Measurements from ENCODE around the gene GYG1. TPM values are rescaled to one million over a fixed set of nuclear protein-coding genes. Genes with fewer than 3 reads are reported as not detected.
"Not testable (repeated sequence)": the region's sequence is repeated elsewhere in the genome, so short reads cannot be mapped to it uniquely, and the experiment has no call there.

The GYG1 gene
- total and polyA plus RNA-seq, 8 donors = 21.5 to 37.8 (median 22.6) TPM

GRCh38 chr3:148975248-148975647, 16.1 kb upstream of the GYG1 start:
- intact Hi-C loops (cut with DNase I) = no loop called here
- Histone ChIP-seq H3K36me3 (no peaks in the 10 kb centered on the region), H3K27me3 (no peaks in the 10 kb centered on the region), H3K9me3 (no peaks in the 10 kb centered on the region), H3K4me1 (no peaks in the 10 kb centered on the region), H3K4me3 (no peak overlapping the region), H3K27ac (no peak overlapping the region)
- FAIRE-seq (no peak), ATAC-seq (peak in 1 of 4 donors; percentile 34), DNase-seq (no peak)
- WGBS, 2 donors = 69 to 72% methylated on average over 6 of the region's 6 CpGs
- TF ChIP-seq CTCF (IDR thresholded peaks at IDR 0.05) = no peak

- FAIRE-seq = no peak
- TF ChIP-seq CTCF (IDR thresholded peaks at IDR 0.05) = no peak
- Histone ChIP-seq H3K27me3 (no peaks in the 10 kb centered on the region), H3K4me1 (no peaks in the 10 kb centered on the region), H3K9me3 (no peaks in the 10 kb centered on the region), H3K36me3 (no peaks in the 10 kb centered on the region), H3K27ac (no peak overlapping the region), H3K4me3 (no peak overlapping the region)
- intact Hi-C loops (cut with DNase I) = no loop called here
- no peak for DNase-seq
- no peak for ATAC-seq
- 87% methylated on average over 6 of the region's 6 CpGs for WGBS, 2 donors
Observed at GRCh38 chr3:148975696-148976095, 15.6 kb upstream of the GYG1 start.

- WGBS, 2 donors = 44 to 54% methylated on average over 1 of the region's 1 CpG
- Histone ChIP-seq H3K36me3 (no peaks in the 10 kb centered on the region), H3K27ac (no peak overlapping the region), H3K4me1 (no peaks in the 10 kb centered on the region), H3K4me3 (no peak overlapping the region), H3K9me3 (no peaks in the 10 kb centered on the region), H3K27me3 (no peaks in the 10 kb centered on the region)
- intact Hi-C loops (cut with DNase I) = no loop called here
- no peak for FAIRE-seq
- no peak for TF ChIP-seq CTCF (IDR thresholded peaks at IDR 0.05)
- ATAC-seq = no peak
- no peak for DNase-seq
Observed at GRCh38 chr3:148981273-148981672, 10.1 kb upstream of the GYG1 start.

GRCh38 chr3:148987551-148987950, 3.8 kb upstream of the GYG1 start:
- H3K9me3 ChIP-seq; FAIRE-seq; DNase-seq; H3K36me3 ChIP-seq; H3K27ac ChIP-seq; H3K27me3 ChIP-seq; ATAC-seq; H3K4me1 ChIP-seq; intact Hi-C loops (cut with DNase I); H3K4me3 ChIP-seq: not testable (repeated sequence)
- 92 to 97% methylated on average over 22 to 29 of the region's 29 CpGs for WGBS, 2 donors

GRCh38 chr3:148990236-148990635, 1.1 kb upstream of the GYG1 start:
- Histone ChIP-seq H3K27me3 (no peaks in the 10 kb centered on the region), H3K4me1 (peaks cover 0 to 4% (median 0%) of the 10 kb centered on the region in 3 donors), H3K9me3 (no peaks in the 10 kb centered on the region), H3K27ac (no peak overlapping the region), H3K4me3 (no peak overlapping the region), H3K36me3 (no peaks in the 10 kb centered on the region)
- TF ChIP-seq CTCF (IDR thresholded peaks at IDR 0.05) = no peak
- intact Hi-C loops (cut with DNase I) = no loop called here
- ATAC-seq (no peak), DNase-seq (no peak), FAIRE-seq (no peak)
- 65 to 71% methylated on average over 4 of the region's 4 CpGs for WGBS, 2 donors
